Heart right ventricle (tissue), 16 donors: Measurements from ENCODE around the gene CHST12. TPM values are rescaled to one million over a fixed set of nuclear protein-coding genes. Genes with fewer than 3 reads are reported as not detected.

Experiments used
- ATAC-seq, 8 donors: fragments of 200-7000 bp; cut with Tn5 transposase; one replicate each; pipeline ENCODE4 v1.9.1; 2020; ENCODE audit warnings: mild to moderate bottlenecking in 8 of 8, moderate library complexity in 8 of 8, moderate number of reproducible peaks in 1 of 8
- DNase-seq, 2 donors: peaks; one replicate each; pipeline ENCODE4 v3.0.0-alpha.2; 2020
- H3K27ac ChIP-seq, 10 donors: fragments of 200-600 bp; sonication (generic) in 2 of 10; one replicate each; pipeline versions ENCODE4 v1.5.0 to v1.8.0; 2020 to 2022; ENCODE audit warnings: mild to moderate bottlenecking in 3 of 10
- H3K27me3 ChIP-seq, 7 donors: fragments of 200-600 bp; one replicate each; pipeline ENCODE4 v1.8.0; 2021 to 2022; ENCODE audit warnings: mild to moderate bottlenecking in 2 of 7
- H3K36me3 ChIP-seq, 9 donors: fragments of 200-600 bp; sonication (generic) in 1 of 9; one replicate each; pipeline versions ENCODE4 v1.5.0 to v1.8.0; 2020 to 2022; ENCODE audit warnings: mild to moderate bottlenecking in 2 of 9
- H3K4me1 ChIP-seq, 9 donors: fragments of 200-600 bp; sonication (generic) in 1 of 9; one replicate each; pipeline versions ENCODE4 v1.5.0 to v1.8.0; 2020 to 2022; ENCODE audit warnings: mild to moderate bottlenecking in 4 of 9
- H3K4me3 ChIP-seq, 10 donors: fragments of 200-600 bp; sonication (generic) in 2 of 10; one replicate each; pipeline versions ENCODE4 v1.5.0 to v1.8.0; 2020 to 2022; ENCODE audit warnings: mild to moderate bottlenecking in 7 of 10, moderate library complexity in 2 of 10
- H3K9me3 ChIP-seq, 11 donors: fragments of 200-600 bp in 10 of 11; sonication (generic) in 2 of 11; one replicate each; pipeline versions ENCODE4 v1.5.0 to v1.8.0; 2013 to 2022; ENCODE audit warnings: mild to moderate bottlenecking in 2 of 11, control low read depth in 1 of 11, moderate library complexity in 1 of 11
- WGBS, 2 donors: extraction: QIAGEN DNeasy Blood & Tissue Kit; methylation state at CpG; one replicate each; pipeline ENCODE4 v1.1.7; 2013; ENCODE audit warnings: inconsistent platforms in 1 of 2; 5-methylcytosine and 5-hydroxymethylcytosine counted together
- intact Hi-C, 10 donors: fragments of 100-400 bp; cut with DNase I; formaldehyde crosslinking; loops; one replicate each; pipeline versions ENCODE4 v1.11.1 to v1.14.2; 2022
- polyA plus RNA-seq, 2 donors: library from polyadenylated mRNA; stranded (reverse); fragments of 200-250 nt; gene quantifications; one replicate each; pipeline ENCODE4 v1.2.3, GENCODE V29; 2013
- total RNA-seq, 10 donors: library from RNA; stranded (reverse); fragmentation: NEBNext Ultra II Directional in 3 of 10; extraction: Animal tissue kit (Norgen Biotek cat#: 25700) in 3 of 10; gene quantifications; one replicate each; pipeline versions ENCODE4 v1.2.1 to v1.2.4, GENCODE V29; 2021 to 2023
- TF ChIP-seq, protein P1 (sequence below), 9 donors: fragments of 200-600 bp; sonication (generic) in 2 of 9; IDR thresholded peaks; one replicate each; pipeline versions ENCODE4 v1.5.0 to v1.8.0; 2021 to 2022; ENCODE audit warnings: antibody characterized with exemption in 9 of 9, mild to moderate bottlenecking in 5 of 9, moderate library complexity in 1 of 9
- donor health status: Arrhythmogenic right ventricular cardiomyopathy.
- donor health status: ischemic (EF 13 %, LVEDD 7.1; RV severe dilation, severe dysfunction).
- donor health status: healthy with polysubstance abuse.
- donor health status: DM: no; HTN: yes; CAD: no.
- donor health status: DM: no; HTN: no; CAD: no.
- donor health status: ischemic (EF 25% LVEDD 6.9; RV normal size, moderate dysfunction).
- donor health status: ischemic (EF 25% LVEDD 5.7; RV mildly dilated, moderate dysfunction).
- donor health status: healthy.
- donor health status: DM: yes; HTN: yes; CAD: no.
- donor health status: Ischemic cardiomyopathy.
- donor health status: ischemic (EF 35%, LVEDD 5.7; RV mildly dilated, moderate dysfunction).
- donor health status: nonischemic (EF 11% LVEDD 7.7; RV severe dilation, severe dysfunction).
- donor health status: DM: yes; HTN: yes; CAD: no.
- donor health status: PGD.
- donor health status: ischemic (EF 29% LVEDD 5.4; RV normal size, mild dysfunction).
- donor health status: nonischemic (EF 23%, LVEDD 6.1; RV moderate dilation, normal function).

The CHST12 gene
- total and polyA plus RNA-seq, 12 donors: 12.4 to 17.2 (median 14.0) TPM

DNA sequence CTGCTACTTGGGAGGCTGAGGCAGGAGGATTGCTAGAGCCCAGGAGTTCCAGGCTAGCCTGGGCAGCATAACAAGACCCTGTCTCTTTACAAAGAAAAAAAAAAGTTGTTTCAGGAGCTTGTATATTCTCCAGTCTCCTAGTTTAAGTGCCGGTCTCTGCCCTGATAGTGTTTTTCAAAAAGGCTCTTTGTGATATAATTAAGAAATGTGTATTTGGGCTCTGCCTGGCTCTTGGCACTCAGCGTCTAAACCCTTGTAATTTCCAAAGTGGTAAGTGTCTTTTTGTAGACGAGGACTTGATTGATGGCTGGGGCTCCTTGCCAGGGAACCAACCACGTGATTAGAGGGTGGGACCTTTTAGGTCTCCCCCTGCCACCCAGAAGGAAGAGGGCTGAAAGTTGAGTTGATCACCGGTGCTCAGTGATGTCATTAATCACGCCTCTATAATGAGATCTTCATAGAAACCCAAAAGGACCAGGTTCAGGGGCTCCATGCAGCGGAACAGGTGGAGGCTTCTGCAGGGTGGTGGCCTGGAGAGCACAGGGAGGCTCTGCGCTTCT is 44.4 kb upstream of the CHST12 start:
- no peak overlapping the region for H3K4me3 ChIP-seq
- TF ChIP-seq, protein P1, sequence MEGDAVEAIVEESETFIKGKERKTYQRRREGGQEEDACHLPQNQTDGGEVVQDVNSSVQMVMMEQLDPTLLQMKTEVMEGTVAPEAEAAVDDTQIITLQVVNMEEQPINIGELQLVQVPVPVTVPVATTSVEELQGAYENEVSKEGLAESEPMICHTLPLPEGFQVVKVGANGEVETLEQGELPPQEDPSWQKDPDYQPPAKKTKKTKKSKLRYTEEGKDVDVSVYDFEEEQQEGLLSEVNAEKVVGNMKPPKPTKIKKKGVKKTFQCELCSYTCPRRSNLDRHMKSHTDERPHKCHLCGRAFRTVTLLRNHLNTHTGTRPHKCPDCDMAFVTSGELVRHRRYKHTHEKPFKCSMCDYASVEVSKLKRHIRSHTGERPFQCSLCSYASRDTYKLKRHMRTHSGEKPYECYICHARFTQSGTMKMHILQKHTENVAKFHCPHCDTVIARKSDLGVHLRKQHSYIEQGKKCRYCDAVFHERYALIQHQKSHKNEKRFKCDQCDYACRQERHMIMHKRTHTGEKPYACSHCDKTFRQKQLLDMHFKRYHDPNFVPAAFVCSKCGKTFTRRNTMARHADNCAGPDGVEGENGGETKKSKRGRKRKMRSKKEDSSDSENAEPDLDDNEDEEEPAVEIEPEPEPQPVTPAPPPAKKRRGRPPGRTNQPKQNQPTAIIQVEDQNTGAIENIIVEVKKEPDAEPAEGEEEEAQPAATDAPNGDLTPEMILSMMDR (IDR thresholded peaks at IDR 0.05): no peak
- no peak for ATAC-seq
- intact Hi-C loops: loop anchor here in 2 of 10 donors (10.0 kb wide), 2 partner anchors 86 to 784 kb away; partner anchors contain the start of gene PSMG3 (in 1 of the 2)
- H3K27ac ChIP-seq: no peak overlapping the region
- H3K36me3 ChIP-seq: peaks cover 0 to 74% (median 36%) of the 10 kb centered on the region in 9 donors
- H3K4me1 ChIP-seq: peaks cover 6 to 59% (median 46%) of the 10 kb centered on the region in 9 donors
- H3K27me3 ChIP-seq: no peaks in the 10 kb centered on the region
- no peaks in the 10 kb centered on the region for H3K9me3 ChIP-seq
- WGBS, 2 donors: 60 to 65% methylated on average over 8 of the region's 8 CpGs
- DNase-seq: no peak

DNA sequence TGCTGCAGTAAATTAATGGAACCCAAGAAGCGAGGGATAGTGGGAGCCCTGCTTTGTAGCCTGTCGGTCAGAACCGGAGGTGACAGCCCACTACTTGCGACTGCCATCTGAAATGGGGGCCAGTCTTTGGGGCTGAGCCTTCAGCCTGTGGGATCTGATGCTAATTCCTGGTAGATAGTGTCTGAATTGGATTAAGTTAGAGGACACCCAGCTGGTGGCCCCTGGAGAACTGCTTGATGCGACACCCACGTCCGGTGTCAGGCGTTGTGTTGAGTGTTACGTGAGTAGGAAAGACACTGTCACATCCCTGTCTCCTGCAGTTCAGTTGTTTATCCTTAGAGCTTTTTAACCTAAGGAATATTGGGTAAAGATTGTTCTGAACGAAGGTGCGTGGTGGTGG is 43.8 kb upstream of the CHST12 start:
- WGBS, 2 donors: 80% methylated on average over 11 of the region's 11 CpGs
- no peaks in the 10 kb centered on the region for H3K9me3 ChIP-seq
- peaks cover 6 to 59% (median 46%) of the 10 kb centered on the region in 9 donors for H3K4me1 ChIP-seq
- intact Hi-C loops: loop anchor here in 2 of 10 donors (10.0 kb wide), 2 partner anchors 85 to 785 kb away; partner anchors contain the start of gene PSMG3 (in 1 of the 2)
- peaks cover 2 to 79% (median 42%) of the 10 kb centered on the region in 9 donors for H3K36me3 ChIP-seq
- H3K27ac ChIP-seq: no peak overlapping the region
- DNase-seq (no peak), ATAC-seq (no peak)
- TF ChIP-seq, protein P1 (IDR thresholded peaks at IDR 0.05): no peak
- no peaks in the 10 kb centered on the region for H3K27me3 ChIP-seq
- no peak overlapping the region for H3K4me3 ChIP-seq

DNA sequence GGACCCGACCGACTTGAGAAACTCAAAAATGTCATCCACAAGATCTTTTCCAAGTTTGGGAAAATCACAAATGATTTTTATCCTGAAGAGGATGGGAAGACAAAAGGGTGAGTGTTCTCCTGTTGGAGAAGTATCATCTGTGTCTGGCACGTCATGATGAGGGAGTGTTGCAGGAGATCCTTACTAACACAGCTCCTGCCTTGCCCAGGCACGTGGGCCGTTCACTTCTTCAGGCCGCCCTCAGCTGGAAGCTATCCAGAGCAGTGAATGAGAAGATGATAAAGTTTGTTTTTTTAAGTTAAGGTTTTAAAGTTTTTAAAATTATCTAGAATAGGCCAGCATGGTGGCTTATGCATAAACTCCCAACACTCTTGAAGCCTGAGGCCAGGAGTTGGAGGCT is 42.6 kb upstream of the CHST12 start:
- no peak overlapping the region for H3K4me3 ChIP-seq
- DNase-seq: no peak
- TF ChIP-seq, protein P1 (IDR thresholded peaks at IDR 0.05): no peak
- no peak for ATAC-seq
- H3K9me3 ChIP-seq: no peaks in the 10 kb centered on the region
- H3K4me1 ChIP-seq: peaks cover 6 to 55% (median 41%) of the 10 kb centered on the region in 9 donors
- intact Hi-C loops: no loop called here
- H3K36me3 ChIP-seq: peaks cover 3 to 91% (median 54%) of the 10 kb centered on the region in 9 donors
- no peaks in the 10 kb centered on the region for H3K27me3 ChIP-seq
- H3K27ac ChIP-seq: no peak overlapping the region
- 65 to 68% methylated on average over 6 of the region's 6 CpGs for WGBS, 2 donors

DNA sequence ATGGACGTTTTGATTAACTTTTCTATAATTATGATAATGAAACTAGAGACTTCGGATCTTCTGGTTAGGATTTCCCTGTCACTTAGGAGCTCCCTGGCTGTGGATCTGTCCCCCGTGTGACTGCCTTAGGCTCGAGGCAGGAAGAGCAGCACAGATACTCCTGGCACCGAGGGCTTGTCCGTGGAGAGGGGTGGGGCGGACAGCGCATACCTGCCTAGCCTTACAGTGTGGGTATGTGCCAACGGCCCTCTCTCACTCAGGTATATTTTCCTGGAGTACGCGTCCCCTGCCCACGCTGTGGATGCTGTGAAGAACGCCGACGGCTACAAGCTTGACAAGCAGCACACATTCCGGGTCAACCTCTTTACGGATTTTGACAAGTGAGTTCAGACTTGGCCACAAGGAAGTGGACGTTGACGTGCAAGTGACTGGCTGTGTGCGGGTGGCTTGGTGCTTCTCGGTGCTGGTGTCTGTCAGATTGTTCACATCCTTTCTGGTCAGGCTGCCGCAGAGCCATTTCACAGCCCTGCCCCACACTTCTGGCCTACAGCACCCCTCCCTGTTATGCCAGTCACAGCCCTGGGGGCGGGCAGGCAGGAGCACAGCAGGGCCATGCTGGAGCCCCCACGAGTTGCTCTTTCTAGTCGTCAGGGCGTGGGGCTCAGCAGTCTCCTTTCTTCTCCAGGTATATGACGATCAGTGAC is 40.9 kb upstream of the CHST12 start:
- peaks cover 3 to 37% (median 25%) of the 10 kb centered on the region in 9 donors for H3K4me1 ChIP-seq
- no peak overlapping the region for H3K27ac ChIP-seq
- intact Hi-C loops: no loop called here
- H3K27me3 ChIP-seq: no peaks in the 10 kb centered on the region
- no peak for ATAC-seq
- no peaks in the 10 kb centered on the region for H3K9me3 ChIP-seq
- TF ChIP-seq, protein P1 (IDR thresholded peaks at IDR 0.05): no peak
- peaks cover 3 to 98% (median 68%) of the 10 kb centered on the region in 9 donors for H3K36me3 ChIP-seq
- no peak overlapping the region for H3K4me3 ChIP-seq
- 89 to 93% methylated on average over 27 of the region's 27 CpGs for whole genome bisulfite sequencing, 2 donors
- DNase-seq: no peak
